VCaP (cell line): ENCODE results near the gene HMCN1.

ENCODE experiments used
- H3K27ac ChIP-seq: fragments of 450-650 bp; 2 replicates; pipeline ENCODE4 v1.5.1; 2017
- CTCF ChIP-seq: fragments of 450-650 bp; conservative IDR thresholded peaks from 2 replicates; pipeline ENCODE4 v1.5.1; 2017; ENCODE audit warnings: mild to moderate bottlenecking, moderate library complexity

HMCN1 gene

GRCh38 chr1:185960422-185961321, 226.5 kb downstream of the HMCN1 start:
- no peak for TF ChIP-seq CTCF

DNA sequence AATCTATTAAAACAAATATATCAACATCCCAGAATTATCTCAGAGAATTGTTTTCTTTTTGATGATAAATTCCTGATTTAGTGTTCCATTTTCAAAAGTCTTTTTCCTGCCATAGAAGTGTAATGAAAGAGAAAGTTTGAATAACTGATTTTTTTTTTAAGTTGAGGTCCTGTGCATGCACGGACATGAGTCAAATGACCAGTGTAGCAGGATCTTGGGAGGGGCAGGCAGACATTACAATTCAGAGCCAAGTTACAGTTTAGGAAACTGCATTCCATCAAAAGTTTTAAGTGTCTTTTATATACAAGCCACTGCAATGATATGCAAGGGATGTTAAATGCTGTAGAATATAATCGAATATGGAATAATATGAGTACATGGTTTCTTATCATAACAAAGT, 227.5 kb downstream of the HMCN1 start:
- no peak overlapping the region for H3K27ac ChIP-seq
- TF ChIP-seq CTCF: no peak

More at GRCh38 chr1:185960422-185961321, 226.5 kb downstream of the HMCN1 start:
- no peak overlapping the region for H3K27ac ChIP-seq

DNA sequence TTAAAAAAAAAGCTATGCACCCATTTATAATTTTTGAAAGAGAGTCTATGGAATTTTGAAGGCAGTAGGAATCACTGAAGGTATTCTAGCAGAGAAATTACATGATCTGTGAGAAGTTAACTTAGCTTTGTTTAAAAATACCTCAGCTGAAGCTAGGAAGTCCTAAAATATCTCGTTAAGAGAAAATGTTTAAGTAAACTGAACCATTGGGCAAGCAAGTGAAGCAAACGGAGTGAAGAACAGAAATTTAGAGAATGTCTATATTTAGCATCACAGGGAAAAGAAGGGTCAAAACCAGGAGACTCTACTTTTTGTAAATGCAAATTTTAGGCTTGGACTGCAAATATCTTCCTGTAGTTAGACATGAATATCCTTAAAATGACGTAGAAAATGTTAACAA, 230.8 kb downstream of the HMCN1 start:
- TF ChIP-seq CTCF: no peak

DNA sequence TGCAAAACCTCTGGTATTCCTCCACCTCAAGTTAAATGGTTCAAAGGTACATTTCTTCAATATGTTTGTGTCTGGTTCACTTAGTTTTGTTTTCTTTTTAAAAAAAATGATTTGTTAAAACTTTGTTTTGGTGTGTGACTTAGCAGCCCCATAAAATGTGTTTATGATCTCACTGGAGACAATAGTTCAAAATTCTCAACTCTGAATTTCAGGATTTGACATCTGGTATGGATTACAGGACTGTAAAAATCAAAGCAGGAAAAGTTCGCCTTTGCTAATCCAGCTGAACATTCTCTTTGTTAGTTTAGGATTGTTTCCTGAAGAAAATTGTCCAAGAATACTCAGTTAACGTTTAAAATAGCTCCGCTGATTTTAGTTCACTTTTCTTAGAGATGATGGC, 231.7 kb downstream of the HMCN1 start:
- H3K27ac ChIP-seq: no peak overlapping the region
- no peak for TF ChIP-seq CTCF

More for the DNA sequence above, 230.8 kb downstream of the HMCN1 start:
- no peak overlapping the region for H3K27ac ChIP-seq

DNA sequence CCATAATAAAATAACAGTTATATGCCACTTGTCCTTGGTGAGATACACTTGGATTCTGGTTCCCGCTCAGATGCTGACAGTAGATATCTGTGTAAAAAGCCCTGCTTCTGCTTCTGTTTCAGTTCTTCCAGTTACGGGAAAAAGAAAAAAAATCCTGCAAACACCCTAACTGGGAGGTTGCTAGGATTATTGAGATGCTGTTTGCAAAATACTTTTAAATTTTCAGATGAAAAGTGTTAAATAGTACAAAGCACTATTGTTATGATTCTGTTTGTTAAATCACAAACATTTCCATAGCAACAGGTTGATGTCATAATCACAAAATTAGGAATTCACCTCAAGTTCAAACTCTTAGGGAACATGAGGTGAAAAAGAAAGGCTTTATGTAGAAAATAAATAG, 232.3 kb downstream of the HMCN1 start:
- H3K27ac ChIP-seq: no peak overlapping the region
- TF ChIP-seq CTCF: no peak

- H3K27ac ChIP-seq: no peak overlapping the region
- TF ChIP-seq CTCF: no peak
These were observed 234.8 kb downstream of the HMCN1 start for GRCh38 chr1:185969028-185969427.

GRCh38 chr1:185969524-185969991, 235.4 kb downstream of the HMCN1 start:
- no peak overlapping the region for H3K27ac ChIP-seq
- TF ChIP-seq CTCF: no peak
